Vagina (tissue), 2 donors: Measurements from ENCODE around the gene SH3BP5L.

Experiments used
- POLR2A ChIP-seq, 2 donors: fragments of 450-650 bp; IDR thresholded peaks; one replicate each; pipeline ENCODE4 v1.6.1; 2017; ENCODE audit warnings: antibody characterized with exemption in 2 of 2, mild to moderate bottlenecking in 2 of 2, moderate library complexity in 2 of 2
- POLR2AphosphoS5 ChIP-seq, 2 donors: sonication (generic); formaldehyde crosslinking; IDR thresholded peaks; one replicate each; pipeline ENCODE4 v1.9.0; 2017; ENCODE audit warnings: antibody characterized with exemption in 2 of 2, mild to moderate bottlenecking in 2 of 2, low read depth in 1 of 2; ENCODE audit not compliant: insufficient read depth in 1 of 2
- TF ChIP-seq, protein P1 (sequence below), 3 experiments: fragments of 450-650 bp in 2 of 3; fragments of 200-600 bp in 1 of 3; sonication (generic) in 1 of 3; IDR thresholded peaks; one replicate each; pipeline ENCODE4 v1.5.1; 2017 to 2019; ENCODE audit warnings: antibody characterized with exemption in 3 of 3, mild to moderate bottlenecking in 2 of 3, moderate library complexity in 2 of 3

DNA sequence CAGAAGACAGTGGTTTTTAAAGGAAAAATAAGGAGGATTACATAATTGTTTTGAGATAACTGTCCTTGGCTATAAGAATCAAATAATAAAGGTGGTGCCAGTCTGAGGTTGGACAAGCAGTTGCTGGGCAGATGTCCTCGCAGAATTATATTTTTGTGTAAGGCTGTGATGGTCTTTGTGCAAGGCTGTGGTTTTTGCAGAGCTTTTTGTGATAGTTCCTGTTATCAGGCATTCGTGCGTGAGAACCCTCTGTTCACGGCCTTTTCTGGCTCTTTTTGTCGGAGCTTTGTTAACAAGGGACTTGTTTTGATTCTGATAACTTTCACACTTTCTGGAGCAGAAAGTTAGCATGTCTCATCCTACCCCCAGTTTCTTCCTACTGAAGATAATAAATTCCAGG, 33.4 kb downstream of the SH3BP5L start:
- TF ChIP-seq, protein P1, sequence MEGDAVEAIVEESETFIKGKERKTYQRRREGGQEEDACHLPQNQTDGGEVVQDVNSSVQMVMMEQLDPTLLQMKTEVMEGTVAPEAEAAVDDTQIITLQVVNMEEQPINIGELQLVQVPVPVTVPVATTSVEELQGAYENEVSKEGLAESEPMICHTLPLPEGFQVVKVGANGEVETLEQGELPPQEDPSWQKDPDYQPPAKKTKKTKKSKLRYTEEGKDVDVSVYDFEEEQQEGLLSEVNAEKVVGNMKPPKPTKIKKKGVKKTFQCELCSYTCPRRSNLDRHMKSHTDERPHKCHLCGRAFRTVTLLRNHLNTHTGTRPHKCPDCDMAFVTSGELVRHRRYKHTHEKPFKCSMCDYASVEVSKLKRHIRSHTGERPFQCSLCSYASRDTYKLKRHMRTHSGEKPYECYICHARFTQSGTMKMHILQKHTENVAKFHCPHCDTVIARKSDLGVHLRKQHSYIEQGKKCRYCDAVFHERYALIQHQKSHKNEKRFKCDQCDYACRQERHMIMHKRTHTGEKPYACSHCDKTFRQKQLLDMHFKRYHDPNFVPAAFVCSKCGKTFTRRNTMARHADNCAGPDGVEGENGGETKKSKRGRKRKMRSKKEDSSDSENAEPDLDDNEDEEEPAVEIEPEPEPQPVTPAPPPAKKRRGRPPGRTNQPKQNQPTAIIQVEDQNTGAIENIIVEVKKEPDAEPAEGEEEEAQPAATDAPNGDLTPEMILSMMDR (IDR thresholded peaks at IDR 0.05), result no peak
- TF ChIP-seq POLR2A (IDR thresholded peaks at IDR 0.05) (no peak), POLR2AphosphoS5 (IDR thresholded peaks at IDR 0.05; ENCODE audit: insufficient read depth in 1 of 2, low read depth in 1 of 2) (no peak)
